Measurements from ENCODE around the gene PCSK6.

GRCh38 chr15:101494251-101494796 is 4.8 kb upstream of the PCSK6 start:
- no peak for TF ChIP-seq CTCF (IDR thresholded peaks at IDR 0.05)
- no peak for TF ChIP-seq POLR2A (IDR thresholded peaks at IDR 0.05)
- TF ChIP-seq POLR2AphosphoS5 (IDR thresholded peaks at IDR 0.05): no peak

Measured in stomach (tissue), 4 donors.